ENCODE data around the gene WRNIP1.

GRCh38 chr6:2790588-2791449 lies 25.6 kb downstream of the WRNIP1 start:
- peak; percentile 62 to 89 (median 72) for TF ChIP-seq CTCF (IDR thresholded peaks at IDR 0.05)
- no peak for TF ChIP-seq POLR2A (IDR thresholded peaks at IDR 0.05)
